Loucy (cell line): ENCODE measurements around the gene LMF2.

Source experiments
- CTCF ChIP-seq: fragments of 200-600 bp; sonication (generic); conservative IDR thresholded peaks from 2 replicates; pipeline ENCODE4 v1.5.1; 2014; ENCODE audit warnings: mild to moderate bottlenecking, antibody characterized with exemption, low read length
- EZH2phosphoT487 ChIP-seq: fragments of 200-600 bp; IDR thresholded peaks from 2 replicates; pipeline ENCODE4 v1.6.1; 2018; ENCODE audit warnings: antibody characterized with exemption, mild to moderate bottlenecking, moderate library complexity, borderline replicate concordance

GRCh38 chr22:50488006-50488677 is 19.4 kb downstream of the LMF2 start:
- TF ChIP-seq CTCF, result no peak
- no peak for TF ChIP-seq EZH2phosphoT487
